Measurements from ENCODE around the gene IL12B.

IL12B gene

DNA sequence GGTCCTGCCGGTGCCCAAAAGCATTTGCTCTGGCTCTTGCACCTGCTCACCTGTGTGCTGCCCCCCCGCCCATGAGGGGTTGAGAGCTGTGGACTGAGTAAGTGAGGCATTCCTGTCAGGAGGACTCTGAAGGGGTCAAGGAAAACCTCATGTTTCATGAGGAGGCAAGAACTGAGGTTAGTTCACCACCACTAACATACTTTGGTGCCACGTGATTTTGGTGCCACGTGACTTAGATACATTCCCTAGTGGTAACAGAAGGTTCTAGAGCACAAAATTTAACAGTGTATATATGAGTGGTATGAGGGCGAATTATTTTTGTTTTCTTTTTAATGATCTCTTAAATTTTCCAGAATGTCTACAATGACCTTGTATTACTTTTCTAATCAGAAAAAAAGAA lies 6.3 kb upstream of the IL12B start:
- Histone ChIP-seq H3K4me3 (ENCODE audit: low read length in 2 of 2) (no peak overlapping the region), H3K9me3 (ENCODE audit: control insufficient read depth in 2 of 2, low read length in 2 of 2) (no peaks in the 10 kb centered on the region), H3K27me3 (ENCODE audit: control insufficient read depth in 2 of 2, insufficient read depth in 2 of 2, low read length in 2 of 2) (no peaks in the 10 kb centered on the region), H3K9ac (ENCODE audit: low read depth in 1 of 2, low read length in 2 of 2) (no peak overlapping the region), H3K4me1 (ENCODE audit: control insufficient read depth in 2 of 2, insufficient read depth in 2 of 2, low read length in 2 of 2) (peaks cover 0 to 3% of the 10 kb centered on the region in 2 donors), H3K27ac (ENCODE audit: low read depth in 2 of 2, low read length in 2 of 2) (no peak overlapping the region), H3K36me3 (ENCODE audit: control insufficient read depth in 2 of 2, insufficient read depth in 2 of 2, low read length in 2 of 2) (no peaks in the 10 kb centered on the region)

DNA sequence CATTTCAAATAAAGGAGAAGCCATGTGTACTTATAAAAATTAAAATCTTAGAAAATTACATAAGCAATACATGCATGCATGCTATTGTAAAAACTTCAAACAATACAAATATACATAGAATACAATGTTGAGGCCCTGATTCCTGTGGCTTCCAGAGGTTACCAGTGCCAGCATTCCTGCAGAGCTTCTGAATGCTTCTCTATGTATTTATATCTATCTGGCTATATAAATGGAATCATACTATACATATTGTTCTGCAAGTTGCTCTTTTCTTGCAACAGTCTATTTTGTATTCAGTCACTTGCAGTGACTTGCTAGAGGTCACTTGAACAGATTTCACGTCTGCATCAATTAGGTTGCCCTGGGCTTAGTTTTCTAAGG lies 3.2 kb upstream of the IL12B start:
- Histone ChIP-seq H3K9me3 (ENCODE audit: control insufficient read depth in 2 of 2, low read length in 2 of 2) (no peaks in the 10 kb centered on the region), H3K27ac (ENCODE audit: low read depth in 2 of 2, low read length in 2 of 2) (no peak overlapping the region), H3K4me1 (ENCODE audit: control insufficient read depth in 2 of 2, insufficient read depth in 2 of 2, low read length in 2 of 2) (peaks cover 0 to 7% of the 10 kb centered on the region in 2 donors), H3K4me3 (ENCODE audit: low read length in 2 of 2) (no peak overlapping the region), H3K36me3 (ENCODE audit: control insufficient read depth in 2 of 2, insufficient read depth in 2 of 2, low read length in 2 of 2) (no peaks in the 10 kb centered on the region), H3K27me3 (ENCODE audit: control insufficient read depth in 2 of 2, insufficient read depth in 2 of 2, low read length in 2 of 2) (peaks cover 1 to 2% of the 10 kb centered on the region in 2 donors), H3K9ac (ENCODE audit: low read depth in 1 of 2, low read length in 2 of 2) (no peak overlapping the region)

DNA sequence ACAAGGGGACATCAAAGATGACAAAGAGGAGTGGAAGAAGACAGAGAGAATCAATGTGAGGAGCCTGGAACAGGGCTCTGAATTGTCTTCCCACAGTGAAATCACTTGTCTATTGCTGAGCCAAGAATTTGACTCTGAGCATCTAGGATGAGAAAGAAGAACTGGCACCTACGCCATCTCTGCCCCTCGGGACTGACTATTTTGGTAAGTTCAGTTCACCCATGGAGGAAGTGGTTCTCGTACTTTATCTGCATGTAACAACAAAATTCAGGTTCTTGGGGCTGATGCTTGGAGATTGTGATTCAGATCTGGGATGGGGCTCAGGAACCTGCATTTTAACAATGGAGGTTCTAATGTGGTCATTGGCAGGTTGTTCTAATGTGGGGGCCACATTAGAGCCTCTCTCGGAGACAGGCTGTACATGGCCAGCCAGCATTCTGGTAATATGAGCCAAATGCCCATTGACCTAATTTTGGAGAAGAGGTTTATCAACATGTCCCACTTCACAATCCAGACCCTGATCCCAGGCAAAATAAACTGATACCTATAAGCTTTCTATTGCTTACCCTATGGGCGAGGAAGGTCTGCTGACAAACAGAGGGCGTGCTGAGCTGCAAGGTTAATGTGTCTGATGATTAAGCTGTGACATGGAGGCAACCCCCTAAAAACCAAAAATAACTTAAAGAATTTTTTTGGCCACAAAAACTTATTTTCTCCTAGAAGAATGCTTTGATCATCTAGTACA lies 2.7 kb upstream of the IL12B start:
- Histone ChIP-seq H3K36me3 (ENCODE audit: control insufficient read depth in 2 of 2, insufficient read depth in 2 of 2, low read length in 2 of 2) (no peaks in the 10 kb centered on the region), H3K4me1 (ENCODE audit: control insufficient read depth in 2 of 2, insufficient read depth in 2 of 2, low read length in 2 of 2) (peaks cover 0 to 7% of the 10 kb centered on the region in 2 donors), H3K9me3 (ENCODE audit: control insufficient read depth in 2 of 2, low read length in 2 of 2) (no peaks in the 10 kb centered on the region), H3K9ac (ENCODE audit: low read depth in 1 of 2, low read length in 2 of 2) (no peak overlapping the region), H3K27me3 (ENCODE audit: control insufficient read depth in 2 of 2, insufficient read depth in 2 of 2, low read length in 2 of 2) (peaks cover 2% of the 10 kb centered on the region in 2 donors), H3K4me3 (ENCODE audit: low read length in 2 of 2) (no peak overlapping the region), H3K27ac (ENCODE audit: low read depth in 2 of 2, low read length in 2 of 2) (no peak overlapping the region)

DNA sequence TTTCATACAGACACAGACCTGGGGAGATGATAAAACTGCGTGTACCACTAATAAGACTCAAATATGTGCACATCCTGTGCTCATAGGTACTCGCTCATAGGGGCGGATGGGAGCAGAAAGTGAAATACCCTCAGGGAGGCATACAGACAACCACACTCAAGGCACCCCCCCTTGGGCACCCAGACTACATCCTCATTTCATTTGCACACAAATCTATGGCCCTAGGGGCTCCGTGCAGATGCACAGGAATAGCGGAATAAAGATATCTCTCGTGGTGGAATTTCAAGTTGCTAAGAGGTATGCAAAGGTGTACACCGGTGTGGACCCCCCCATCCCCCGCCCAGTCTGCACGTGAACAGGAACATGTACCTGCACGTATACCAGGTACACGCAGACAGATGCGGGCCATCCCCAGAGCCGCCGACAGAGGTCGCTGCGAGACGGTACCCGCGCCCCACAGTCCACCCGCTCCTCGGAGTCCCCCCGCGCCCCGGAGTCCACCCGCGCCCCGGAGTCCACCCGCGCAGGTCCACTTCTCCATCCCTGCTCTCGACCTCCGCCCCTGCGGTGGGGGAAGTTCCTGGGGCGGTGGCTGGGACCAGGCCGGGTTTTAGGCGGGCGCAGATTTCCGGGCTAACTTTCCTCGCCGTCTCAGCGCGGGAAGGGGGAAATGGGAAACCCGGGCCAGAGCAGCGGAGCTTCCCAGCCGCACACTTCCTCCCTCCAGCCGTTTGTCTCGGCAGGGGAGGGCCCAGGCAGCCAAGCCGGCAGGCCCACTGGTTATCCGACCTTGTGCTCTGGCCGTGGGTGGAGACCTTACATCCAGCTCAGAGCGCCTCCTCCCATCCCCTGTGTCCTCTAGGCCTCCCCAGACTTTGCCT lies 1.0 kb upstream of the IL12B start:
- peaks cover 2% of the 10 kb centered on the region in 2 donors for H3K27me3 ChIP-seq (ENCODE audit: control insufficient read depth in 2 of 2, insufficient read depth in 2 of 2, low read length in 2 of 2)
- peak overlapping the region; percentile 38 to 53 for H3K4me3 ChIP-seq (ENCODE audit: low read length in 2 of 2)
- H3K9ac ChIP-seq (ENCODE audit: low read depth in 1 of 2, low read length in 2 of 2), result peak overlapping the region in 1 of 2 donors; percentile 57
- no peak overlapping the region for H3K27ac ChIP-seq (ENCODE audit: low read depth in 2 of 2, low read length in 2 of 2)
- no peaks in the 10 kb centered on the region for H3K36me3 ChIP-seq (ENCODE audit: control insufficient read depth in 2 of 2, insufficient read depth in 2 of 2, low read length in 2 of 2)
- H3K9me3 ChIP-seq (ENCODE audit: control insufficient read depth in 2 of 2, low read length in 2 of 2), result no peaks in the 10 kb centered on the region
- H3K4me1 ChIP-seq (ENCODE audit: control insufficient read depth in 2 of 2, insufficient read depth in 2 of 2, low read length in 2 of 2), result peaks cover 0 to 7% of the 10 kb centered on the region in 2 donors

DNA sequence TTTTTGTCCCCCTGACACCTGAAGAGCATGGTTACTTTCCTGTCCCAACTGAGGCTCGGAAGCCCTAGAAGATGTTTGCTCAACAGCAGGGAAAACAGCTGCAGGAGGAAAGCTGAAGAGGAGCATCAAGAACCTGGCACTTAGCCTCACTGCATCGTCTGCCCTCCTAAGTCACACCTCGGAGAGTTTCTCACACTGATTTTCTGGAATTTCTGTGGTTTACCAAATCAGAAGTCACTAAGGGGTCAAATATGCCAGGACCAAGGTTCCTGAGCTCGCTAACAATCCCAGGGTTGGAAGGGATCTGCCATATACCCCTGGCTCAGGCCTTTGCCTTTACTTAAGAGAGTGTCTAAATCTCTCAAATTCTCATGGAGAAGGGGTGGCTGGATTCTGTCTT lies 5.3 kb downstream of the IL12B start:
- Histone ChIP-seq H3K27me3 (ENCODE audit: control insufficient read depth in 2 of 2, insufficient read depth in 2 of 2, low read length in 2 of 2) (peaks cover 0 to 2% of the 10 kb centered on the region in 2 donors), H3K27ac (ENCODE audit: low read depth in 2 of 2, low read length in 2 of 2) (no peak overlapping the region), H3K9ac (ENCODE audit: low read depth in 1 of 2, low read length in 2 of 2) (no peak overlapping the region), H3K9me3 (ENCODE audit: control insufficient read depth in 2 of 2, low read length in 2 of 2) (no peaks in the 10 kb centered on the region), H3K4me3 (ENCODE audit: low read length in 2 of 2) (no peak overlapping the region), H3K36me3 (ENCODE audit: control insufficient read depth in 2 of 2, insufficient read depth in 2 of 2, low read length in 2 of 2) (no peaks in the 10 kb centered on the region), H3K4me1 (ENCODE audit: control insufficient read depth in 2 of 2, insufficient read depth in 2 of 2, low read length in 2 of 2) (no peaks in the 10 kb centered on the region)

DNA sequence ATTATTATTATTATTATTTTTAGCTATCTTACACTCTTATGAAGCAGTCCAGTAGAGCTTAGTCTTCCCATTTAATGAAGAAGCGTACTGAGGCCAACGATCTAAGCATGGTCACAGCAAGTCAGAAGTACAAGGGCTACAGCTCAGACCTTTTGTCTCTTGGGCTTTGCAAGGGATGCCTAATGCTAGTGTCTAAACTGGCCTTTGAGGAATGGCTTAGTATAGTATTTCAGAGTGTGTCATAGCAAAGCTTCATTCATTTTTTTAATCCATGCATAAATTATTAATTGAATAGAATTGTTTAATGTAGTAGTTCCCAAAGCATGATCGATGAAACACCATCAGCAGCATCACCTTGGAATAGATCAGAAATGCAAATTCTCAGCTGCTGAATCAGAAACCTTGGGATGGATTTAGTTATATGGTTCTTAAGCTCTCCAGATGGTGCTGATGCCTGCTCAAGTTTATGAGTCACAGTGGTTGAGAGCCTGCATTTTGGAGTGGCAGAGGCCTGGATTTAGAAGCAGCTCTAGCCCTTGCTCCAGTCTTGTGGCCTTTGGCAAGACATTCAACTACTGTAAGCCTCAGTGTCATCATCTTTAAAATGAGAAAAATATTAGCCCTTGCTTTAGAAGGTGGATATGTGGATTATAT lies 6.1 kb downstream of the IL12B start:
- Histone ChIP-seq H3K9me3 (ENCODE audit: control insufficient read depth in 2 of 2, low read length in 2 of 2) (no peaks in the 10 kb centered on the region), H3K27me3 (ENCODE audit: control insufficient read depth in 2 of 2, insufficient read depth in 2 of 2, low read length in 2 of 2) (peaks cover 0 to 2% of the 10 kb centered on the region in 2 donors), H3K9ac (ENCODE audit: low read depth in 1 of 2, low read length in 2 of 2) (no peak overlapping the region), H3K4me1 (ENCODE audit: control insufficient read depth in 2 of 2, insufficient read depth in 2 of 2, low read length in 2 of 2) (no peaks in the 10 kb centered on the region), H3K27ac (ENCODE audit: low read depth in 2 of 2, low read length in 2 of 2) (no peak overlapping the region), H3K4me3 (ENCODE audit: low read length in 2 of 2) (no peak overlapping the region), H3K36me3 (ENCODE audit: control insufficient read depth in 2 of 2, insufficient read depth in 2 of 2, low read length in 2 of 2) (no peaks in the 10 kb centered on the region)

DNA sequence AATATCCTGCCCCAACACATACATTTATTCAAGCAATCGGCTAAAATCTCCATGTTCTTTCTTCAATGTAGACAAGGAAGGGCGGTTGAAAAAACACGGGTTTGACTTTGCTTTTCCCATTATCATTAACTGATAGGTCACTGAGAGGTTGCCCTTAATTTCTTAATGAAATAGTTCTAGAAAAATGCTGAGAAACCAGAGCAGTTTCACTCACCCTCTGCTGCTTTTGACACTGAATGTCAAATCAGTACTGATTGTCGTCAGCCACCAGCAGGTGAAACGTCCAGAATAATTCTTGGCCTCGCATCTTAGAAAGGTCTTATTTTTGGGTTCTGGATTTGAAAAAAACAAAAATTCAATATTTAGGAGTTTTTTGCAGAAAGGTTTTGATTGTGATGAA lies 8.1 kb downstream of the IL12B start:
- no peaks in the 10 kb centered on the region for H3K36me3 ChIP-seq (ENCODE audit: control insufficient read depth in 2 of 2, insufficient read depth in 2 of 2, low read length in 2 of 2)
- H3K9ac ChIP-seq (ENCODE audit: low read depth in 1 of 2, low read length in 2 of 2), result no peak overlapping the region
- H3K4me3 ChIP-seq (ENCODE audit: low read length in 2 of 2), result no peak overlapping the region
- H3K27ac ChIP-seq (ENCODE audit: low read depth in 2 of 2, low read length in 2 of 2), result no peak overlapping the region
- no peaks in the 10 kb centered on the region for H3K27me3 ChIP-seq (ENCODE audit: control insufficient read depth in 2 of 2, insufficient read depth in 2 of 2, low read length in 2 of 2)
- no peaks in the 10 kb centered on the region for H3K4me1 ChIP-seq (ENCODE audit: control insufficient read depth in 2 of 2, insufficient read depth in 2 of 2, low read length in 2 of 2)
- no peaks in the 10 kb centered on the region for H3K9me3 ChIP-seq (ENCODE audit: control insufficient read depth in 2 of 2, low read length in 2 of 2)

DNA sequence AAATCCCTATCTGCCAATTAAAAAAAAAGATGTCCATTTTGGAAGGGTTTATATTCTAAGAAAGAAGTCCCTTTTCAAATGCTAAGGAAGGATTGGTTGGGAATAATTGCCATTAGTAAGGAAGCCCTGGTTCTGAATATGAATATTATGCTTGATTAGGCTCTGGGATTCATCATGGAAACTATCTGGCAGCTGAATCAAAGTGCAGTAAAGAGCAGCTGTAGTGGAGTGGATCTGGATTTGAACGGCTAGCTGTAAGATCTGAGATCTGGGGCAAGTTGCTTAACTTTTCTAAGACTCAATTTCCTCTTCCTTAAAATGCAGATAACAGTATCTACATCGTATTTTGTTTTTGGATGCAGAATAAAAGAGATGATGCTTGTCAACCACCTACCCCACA lies 10.5 kb downstream of the IL12B start:
- Histone ChIP-seq H3K36me3 (ENCODE audit: control insufficient read depth in 2 of 2, insufficient read depth in 2 of 2, low read length in 2 of 2) (no peaks in the 10 kb centered on the region), H3K4me1 (ENCODE audit: control insufficient read depth in 2 of 2, insufficient read depth in 2 of 2, low read length in 2 of 2) (no peaks in the 10 kb centered on the region), H3K27ac (ENCODE audit: low read depth in 2 of 2, low read length in 2 of 2) (no peak overlapping the region), H3K4me3 (ENCODE audit: low read length in 2 of 2) (no peak overlapping the region), H3K27me3 (ENCODE audit: control insufficient read depth in 2 of 2, insufficient read depth in 2 of 2, low read length in 2 of 2) (no peaks in the 10 kb centered on the region), H3K9ac (ENCODE audit: low read depth in 1 of 2, low read length in 2 of 2) (no peak overlapping the region), H3K9me3 (ENCODE audit: control insufficient read depth in 2 of 2, low read length in 2 of 2) (no peaks in the 10 kb centered on the region)

DNA sequence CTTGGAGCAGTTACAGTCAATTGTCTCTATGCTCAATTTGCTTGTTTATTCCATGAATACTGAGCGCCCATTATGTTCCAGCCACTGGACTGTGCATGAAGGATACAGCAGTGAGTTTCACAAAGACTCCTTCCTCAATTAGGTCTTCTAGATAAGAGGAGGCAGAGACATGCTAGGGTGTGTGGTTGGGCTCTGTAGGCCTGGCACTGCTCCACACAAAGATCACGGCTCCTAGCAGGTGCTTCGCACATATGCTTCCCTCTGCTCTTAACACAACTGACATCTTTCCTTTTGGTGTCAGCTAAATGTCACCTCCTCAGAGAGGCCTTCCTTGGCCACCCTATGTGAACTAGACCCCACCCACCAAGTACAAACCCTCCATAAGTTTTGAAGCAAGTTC lies 10.9 kb downstream of the IL12B start:
- no peak overlapping the region for H3K9ac ChIP-seq (ENCODE audit: low read depth in 1 of 2, low read length in 2 of 2)
- H3K36me3 ChIP-seq (ENCODE audit: control insufficient read depth in 2 of 2, insufficient read depth in 2 of 2, low read length in 2 of 2), result no peaks in the 10 kb centered on the region
- H3K4me1 ChIP-seq (ENCODE audit: control insufficient read depth in 2 of 2, insufficient read depth in 2 of 2, low read length in 2 of 2), result no peaks in the 10 kb centered on the region
- H3K9me3 ChIP-seq (ENCODE audit: control insufficient read depth in 2 of 2, low read length in 2 of 2), result no peaks in the 10 kb centered on the region
- peaks cover 0 to under 1% of the 10 kb centered on the region in 2 donors for H3K27me3 ChIP-seq (ENCODE audit: control insufficient read depth in 2 of 2, insufficient read depth in 2 of 2, low read length in 2 of 2)
- H3K4me3 ChIP-seq (ENCODE audit: low read length in 2 of 2), result no peak overlapping the region
- H3K27ac ChIP-seq (ENCODE audit: low read depth in 2 of 2, low read length in 2 of 2), result no peak overlapping the region

DNA sequence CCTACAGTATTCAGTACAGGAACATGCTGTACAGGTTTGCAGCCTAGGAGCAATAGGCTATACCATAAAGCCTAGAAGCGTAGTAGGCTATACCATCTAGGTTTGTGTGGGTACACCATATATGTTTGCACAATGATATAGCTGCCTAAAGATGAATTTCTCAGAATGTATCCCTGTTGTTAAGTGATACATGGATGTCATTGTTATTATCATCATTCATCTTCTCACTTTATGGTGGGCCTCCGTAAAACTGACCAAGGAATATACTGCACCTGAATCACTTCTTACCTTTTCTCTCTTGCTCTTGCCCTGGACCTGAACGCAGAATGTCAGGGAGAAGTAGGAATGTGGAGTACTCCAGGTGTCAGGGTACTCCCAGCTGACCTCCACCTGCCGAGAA lies 11.8 kb downstream of the IL12B start:
- H3K36me3 ChIP-seq (ENCODE audit: control insufficient read depth in 2 of 2, insufficient read depth in 2 of 2, low read length in 2 of 2), result no peaks in the 10 kb centered on the region
- H3K27ac ChIP-seq (ENCODE audit: low read depth in 2 of 2, low read length in 2 of 2), result no peak overlapping the region
- peaks cover 0 to 6% of the 10 kb centered on the region in 2 donors for H3K27me3 ChIP-seq (ENCODE audit: control insufficient read depth in 2 of 2, insufficient read depth in 2 of 2, low read length in 2 of 2)
- H3K4me3 ChIP-seq (ENCODE audit: low read length in 2 of 2), result no peak overlapping the region
- no peak overlapping the region for H3K9ac ChIP-seq (ENCODE audit: low read depth in 1 of 2, low read length in 2 of 2)
- H3K9me3 ChIP-seq (ENCODE audit: control insufficient read depth in 2 of 2, low read length in 2 of 2), result no peaks in the 10 kb centered on the region
- H3K4me1 ChIP-seq (ENCODE audit: control insufficient read depth in 2 of 2, insufficient read depth in 2 of 2, low read length in 2 of 2), result no peaks in the 10 kb centered on the region

Data from mucosa of rectum (tissue), 2 donors.